Glomerular endothelial cell (primary cell): Measurements from ENCODE around the gene ACTG2. TPM values are rescaled to one million over a fixed set of nuclear protein-coding genes. Genes with fewer than 3 reads are reported as not detected.
"Not testable (repeated sequence)": the region's sequence is repeated elsewhere in the genome, so short reads cannot be mapped to it uniquely, and the experiment has no call there.

Source experiments
- DNase-seq: peaks from one replicate; pipeline ENCODE4 v3.0.0-alpha.2; 2011; ENCODE audit warnings: low read depth, low spot score; ENCODE audit errors: extremely low read depth
- total RNA-seq: library from RNA; depleted of rRNA; stranded (reverse); fragments of >200 nt; gene quantifications from 2 replicates; pipeline ENCODE4 v1.2.3, GENCODE V29; 2015

Gene ACTG2
- total RNA-seq, 1 donor from 2014 or later: 1.6 TPM

DNA sequence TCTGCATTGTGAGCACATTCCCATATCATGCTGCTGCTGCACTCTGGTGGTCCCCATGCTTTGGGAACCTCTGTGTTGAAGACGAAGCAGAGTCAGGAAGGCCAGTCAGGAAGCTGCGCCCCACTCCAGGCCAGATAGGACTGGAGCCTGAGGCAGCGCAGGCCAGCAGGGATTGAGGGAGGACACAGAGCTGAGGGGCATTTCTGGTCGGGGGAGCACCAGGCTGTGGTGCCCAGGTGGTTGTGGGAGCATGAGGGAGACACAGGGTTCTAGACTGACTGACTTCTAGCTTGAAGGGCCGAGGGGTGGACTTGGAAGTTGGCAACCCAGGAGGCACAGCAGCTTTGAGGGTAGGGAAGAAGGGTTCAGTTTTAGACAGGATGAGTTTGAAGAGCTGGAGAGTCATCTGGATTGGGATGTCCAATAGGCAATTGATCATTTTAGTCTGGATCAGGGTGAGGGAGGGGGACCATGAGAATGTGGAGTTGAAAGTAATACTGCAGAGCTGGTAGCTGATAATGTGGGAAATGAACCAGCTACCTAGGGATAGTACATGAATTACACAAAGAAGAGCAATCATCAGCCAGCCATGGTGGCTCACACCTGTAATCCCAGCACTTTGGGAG is 1.4 kb upstream of the ACTG2 start:
- no peak for DNase-seq

DNA sequence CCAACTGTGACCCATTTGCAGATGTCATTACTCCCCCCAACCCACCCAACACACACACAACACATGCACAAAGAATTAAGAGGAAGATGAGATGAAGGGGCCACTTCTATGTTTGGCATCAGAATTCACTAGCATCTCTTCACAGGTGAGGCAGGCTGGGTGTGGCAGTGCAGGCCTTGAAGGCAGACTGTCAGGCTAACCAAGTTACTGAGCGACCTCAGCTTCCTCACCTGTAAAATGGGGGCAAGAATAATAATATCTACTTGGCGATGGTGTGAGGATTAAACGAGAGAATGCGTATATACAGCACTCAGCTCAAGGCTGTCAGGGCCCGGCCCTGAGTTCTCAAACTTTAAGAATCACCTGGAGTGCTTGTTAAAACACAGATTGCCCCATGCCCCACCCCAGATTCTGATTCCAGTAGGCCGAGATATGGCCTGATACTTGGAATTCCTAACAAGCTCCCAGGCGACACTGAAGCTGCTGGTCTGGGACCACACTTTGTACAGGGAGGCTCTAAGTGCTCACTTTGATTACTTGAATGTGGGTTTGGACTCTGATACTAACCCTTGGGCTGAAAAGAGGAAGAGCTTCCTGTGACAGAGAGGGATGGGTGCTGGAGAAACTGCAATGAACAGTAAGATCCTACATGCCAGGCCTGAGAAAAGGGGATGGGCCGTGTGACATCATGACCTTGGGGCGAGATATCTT is 1.1 kb downstream of the ACTG2 start:
- DNase-seq: no peak

DNA sequence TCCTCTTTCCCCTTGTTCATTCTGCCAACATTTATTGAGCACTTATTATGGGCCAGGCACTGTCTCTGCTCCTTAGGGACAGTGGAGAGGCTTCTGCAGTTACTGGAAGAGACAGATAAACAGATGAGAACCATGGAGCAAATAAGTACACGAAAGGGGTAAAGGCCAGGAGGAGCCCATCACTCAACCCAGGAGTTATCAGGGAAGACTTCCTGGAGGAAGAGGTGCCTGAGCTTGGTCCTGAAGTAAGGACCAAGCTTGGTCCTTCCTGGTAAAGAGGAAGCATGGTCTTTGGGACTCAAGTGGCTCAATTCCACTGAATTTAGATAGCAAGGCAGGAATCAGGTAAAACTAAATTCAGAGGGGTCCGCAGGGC is 1.7 kb downstream of the ACTG2 start:
- DNase-seq: no peak

DNA sequence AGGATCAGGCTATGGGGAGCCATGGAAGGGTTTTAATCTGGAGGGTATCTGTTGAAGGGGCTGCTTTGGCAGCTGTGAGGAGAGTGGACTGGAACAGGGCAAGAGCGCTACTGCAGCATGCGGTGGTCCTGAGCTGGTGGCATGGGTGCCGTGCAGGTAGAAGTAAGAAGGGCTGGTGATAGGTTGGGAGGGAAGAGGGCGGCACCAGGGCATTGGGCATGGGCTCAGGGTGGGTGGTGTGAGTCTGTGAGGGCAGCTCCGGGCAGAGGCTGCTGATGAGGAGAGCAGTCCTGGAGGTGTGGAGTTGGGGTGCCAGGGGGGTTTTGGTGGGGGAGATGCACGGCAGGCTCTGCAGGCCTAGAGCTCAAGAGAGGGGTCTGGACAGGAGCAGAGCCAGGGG is 2.1 kb downstream of the ACTG2 start:
- DNase-seq: no peak

DNA sequence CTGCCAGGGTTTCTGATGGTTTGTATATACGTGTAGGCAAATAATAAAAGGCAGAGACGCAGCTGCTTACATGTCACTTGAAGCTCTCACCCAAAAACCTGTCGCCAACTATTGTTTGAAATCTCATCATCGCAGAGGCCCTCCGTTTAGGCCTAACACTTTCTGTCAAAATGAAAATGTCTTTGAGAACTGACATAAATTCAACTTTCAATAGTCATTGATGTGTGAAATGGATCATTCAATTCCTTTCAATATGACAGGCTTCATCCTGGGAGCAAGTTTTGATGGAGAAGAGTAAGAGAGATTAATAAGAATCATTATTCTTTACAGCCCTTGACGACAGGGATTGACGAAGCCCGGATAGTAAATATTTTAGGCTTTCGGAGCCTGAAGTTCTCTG is 2.7 kb downstream of the ACTG2 start:
- no peak for DNase-seq

DNA sequence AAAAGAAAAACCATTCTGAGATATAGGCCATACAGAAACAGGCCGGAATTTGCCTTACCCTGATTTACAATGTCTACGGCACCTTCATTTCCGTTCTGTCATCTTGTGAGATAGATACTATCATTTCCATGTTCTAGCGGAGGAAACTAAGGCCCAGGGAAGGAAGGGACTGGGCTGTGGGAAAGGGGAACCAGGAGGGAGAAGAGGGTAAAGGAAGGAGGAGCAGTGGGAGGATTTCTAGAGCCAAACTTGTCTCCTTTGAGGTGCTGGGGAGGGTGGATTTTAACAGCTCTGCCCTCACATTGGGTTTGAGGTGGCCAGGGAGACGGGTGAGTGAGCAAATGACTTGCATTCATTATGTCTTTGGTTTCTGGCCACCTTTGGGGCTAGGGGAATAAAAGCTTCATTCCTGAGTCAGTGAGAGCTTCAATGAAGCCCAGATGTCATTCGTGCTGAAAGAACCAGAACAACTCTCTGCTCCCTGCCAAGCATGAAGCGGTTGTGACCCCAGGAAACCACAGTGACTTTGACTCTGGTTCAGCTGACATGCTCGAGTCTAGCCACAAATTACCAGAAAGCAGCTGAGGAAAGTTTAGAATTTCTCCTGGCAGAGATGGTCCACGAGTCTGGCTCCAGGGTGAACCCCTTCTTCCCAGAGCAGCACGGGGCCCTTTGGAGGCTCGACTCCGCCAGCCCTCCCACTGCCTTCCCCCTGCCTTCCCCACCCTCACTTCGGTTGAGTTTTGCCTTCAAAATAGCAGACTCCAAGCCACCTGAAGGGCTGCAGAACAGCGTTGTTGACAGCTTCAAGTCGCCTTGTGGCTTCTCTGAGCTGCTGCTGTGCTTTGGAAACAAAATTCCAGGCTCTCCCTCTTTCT is 3.8 kb downstream of the ACTG2 start:
- no peak for DNase-seq

DNA sequence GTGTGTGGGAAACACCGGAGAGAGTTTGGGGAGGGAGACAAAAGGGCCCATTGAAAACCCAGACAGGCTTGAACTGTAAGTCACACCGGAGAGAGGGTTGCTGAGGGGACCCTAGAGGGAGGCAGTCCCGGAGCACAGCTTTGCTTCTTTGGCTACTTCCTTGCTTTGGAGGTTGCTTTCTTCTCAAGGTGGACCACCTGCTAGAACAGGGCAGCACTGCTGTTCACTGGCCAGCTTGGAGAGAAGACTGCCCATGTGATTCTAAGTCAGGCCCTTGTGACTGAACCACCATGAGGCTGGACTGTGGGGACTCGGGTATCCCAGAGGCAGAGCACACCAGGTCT is 4.4 kb downstream of the ACTG2 start:
- DNase-seq: no peak

DNA sequence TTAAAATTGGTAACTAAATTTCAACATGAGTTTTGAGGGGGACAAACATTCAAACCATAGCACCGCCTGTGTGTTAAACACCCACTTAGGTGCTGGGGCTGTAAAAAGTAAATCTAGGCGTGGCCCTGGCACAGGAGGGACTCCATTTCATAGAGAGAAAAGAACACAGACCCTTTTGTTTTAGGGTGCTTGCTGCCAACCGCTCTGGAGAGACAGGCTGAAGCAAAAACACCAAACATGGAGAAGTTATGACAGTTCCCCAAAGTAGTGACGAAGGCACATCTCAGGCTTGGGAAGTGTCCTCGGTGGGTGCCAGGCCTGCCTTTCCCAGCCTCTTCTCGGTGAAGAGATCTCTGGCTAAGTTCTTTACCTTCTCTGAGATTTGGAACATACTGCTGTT is 5.1 kb downstream of the ACTG2 start:
- DNase-seq: no peak

DNA sequence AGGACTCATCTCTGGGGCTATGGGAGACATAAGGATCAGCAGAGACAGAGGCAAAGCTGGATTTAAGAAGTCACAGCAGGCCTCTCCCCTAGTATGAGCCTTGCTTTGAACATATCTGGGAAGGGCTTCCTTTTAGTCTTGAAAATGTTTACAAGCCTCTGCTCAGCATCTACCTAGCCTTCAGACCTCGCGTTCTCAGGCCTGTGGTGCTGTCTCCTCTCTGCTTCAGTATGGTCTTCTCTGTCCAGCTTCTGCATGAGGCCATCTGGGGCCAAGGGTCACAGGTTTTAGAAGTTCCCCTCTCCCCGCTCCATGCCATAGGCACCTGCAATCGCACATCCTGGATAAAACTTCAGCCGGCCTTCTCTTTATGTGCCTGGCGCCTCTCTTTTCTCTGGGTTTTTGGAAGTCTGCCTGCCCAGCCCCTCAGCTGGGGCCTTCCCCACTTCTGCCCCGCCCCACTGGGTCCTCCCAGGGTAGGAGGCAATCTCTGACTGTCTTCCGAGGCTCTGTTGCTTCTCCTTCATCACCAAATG is 7.1 kb downstream of the ACTG2 start:
- no peak for DNase-seq

DNA sequence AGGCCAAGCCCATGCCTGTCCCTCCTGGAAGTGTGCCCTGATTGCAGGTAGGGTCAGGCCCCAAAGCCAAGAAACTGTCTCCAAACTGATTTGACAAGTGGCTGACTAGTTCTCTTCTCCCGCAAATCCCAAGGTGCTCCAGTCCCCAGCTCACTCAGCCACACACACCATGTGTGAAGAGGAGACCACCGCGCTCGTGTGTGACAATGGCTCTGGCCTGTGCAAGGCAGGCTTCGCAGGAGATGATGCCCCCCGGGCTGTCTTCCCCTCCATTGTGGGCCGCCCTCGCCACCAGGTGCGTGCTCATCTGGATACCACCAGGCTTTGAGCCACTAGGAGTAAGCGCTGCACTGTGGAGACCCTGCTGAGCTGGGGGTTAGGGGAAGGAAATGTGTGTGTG is 8.3 kb downstream of the ACTG2 start:
- DNase-seq: no peak

DNA sequence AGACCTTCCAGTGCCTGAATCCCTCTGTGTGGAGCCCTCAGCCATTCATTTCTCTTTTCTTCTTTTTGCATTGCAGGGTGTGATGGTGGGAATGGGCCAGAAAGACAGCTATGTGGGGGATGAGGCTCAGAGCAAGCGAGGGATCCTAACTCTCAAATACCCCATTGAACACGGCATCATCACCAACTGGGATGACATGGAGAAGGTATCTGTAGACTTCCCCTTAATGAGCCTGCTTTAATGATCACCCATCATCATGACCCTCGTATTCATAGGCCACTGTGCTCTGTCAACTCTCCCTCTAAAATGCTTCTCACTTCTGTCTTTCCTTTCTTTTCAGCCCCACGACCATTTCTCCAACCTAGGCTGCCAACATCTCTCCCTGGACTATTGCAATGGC is 9.5 kb downstream of the ACTG2 start:
- DNase-seq: no peak

DNA sequence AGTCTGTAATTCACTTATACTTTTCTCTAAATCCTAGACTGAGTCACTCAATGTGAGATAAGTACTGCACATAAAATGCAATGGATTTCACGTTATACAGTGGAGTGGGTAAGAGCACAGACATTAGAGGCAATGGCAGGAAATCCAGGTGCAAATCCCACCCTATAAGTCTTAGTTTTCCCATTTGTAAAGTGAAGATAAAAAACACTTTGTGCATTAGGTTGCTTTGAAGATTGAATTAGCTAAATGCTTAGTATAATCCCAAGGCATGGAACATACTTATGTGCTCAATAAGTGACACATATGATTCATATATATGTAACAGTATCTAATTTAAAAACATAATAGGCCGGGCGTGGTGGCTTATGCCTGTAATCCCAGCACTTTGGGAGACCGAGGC is 10.5 kb downstream of the ACTG2 start:
- DNase-seq: no peak

DNA sequence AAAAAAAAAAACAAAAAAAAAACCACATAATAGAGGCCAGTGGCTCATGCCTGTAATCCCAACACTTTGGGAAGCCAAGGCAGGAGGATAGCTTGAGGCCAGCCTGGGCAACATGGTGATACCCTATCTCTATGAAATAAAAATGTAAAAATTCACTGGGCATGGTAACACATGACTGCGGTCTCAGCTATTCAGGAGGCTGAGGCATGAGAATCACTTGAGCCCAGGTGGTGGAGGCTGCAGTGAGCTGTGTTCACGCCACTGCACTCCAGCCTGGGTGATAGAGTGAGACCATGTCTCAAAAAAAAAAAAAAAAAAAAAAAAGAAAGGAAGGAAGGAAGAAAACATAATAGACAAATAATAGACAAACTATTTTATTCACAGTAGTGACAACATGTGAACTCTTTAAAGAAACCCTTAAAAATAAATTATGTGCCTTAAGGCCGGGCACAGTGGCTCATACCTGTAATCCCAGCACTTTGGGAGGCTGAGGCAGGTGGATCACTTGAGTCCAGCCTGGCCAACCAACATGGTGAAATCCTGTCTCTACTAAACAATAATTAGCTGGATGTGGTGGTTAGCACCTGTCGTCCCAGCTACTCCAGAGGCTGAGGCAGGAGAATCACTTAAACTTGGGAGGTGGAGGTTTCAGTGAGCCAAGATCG is 11.3 kb downstream of the ACTG2 start:
- not testable (repeated sequence) for DNase-seq

DNA sequence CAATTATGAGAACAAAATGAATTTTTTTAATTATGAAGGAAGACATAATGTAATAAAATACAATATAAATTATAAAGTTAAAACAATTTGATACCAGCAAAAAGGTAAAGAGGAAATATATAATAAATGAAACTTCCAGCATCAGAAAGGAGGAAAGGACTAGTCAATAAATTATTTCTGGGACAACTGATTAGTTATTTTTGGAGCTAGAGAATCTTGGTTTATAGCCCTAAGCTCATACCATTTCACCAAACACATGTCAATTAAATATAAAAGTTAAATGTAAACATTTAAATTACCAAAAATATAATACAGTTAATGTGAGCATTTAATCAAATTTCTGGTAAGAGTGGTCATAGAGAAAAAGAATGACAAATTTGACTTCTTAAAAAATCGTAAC is 12.1 kb downstream of the ACTG2 start:
- DNase-seq: no peak

DNA sequence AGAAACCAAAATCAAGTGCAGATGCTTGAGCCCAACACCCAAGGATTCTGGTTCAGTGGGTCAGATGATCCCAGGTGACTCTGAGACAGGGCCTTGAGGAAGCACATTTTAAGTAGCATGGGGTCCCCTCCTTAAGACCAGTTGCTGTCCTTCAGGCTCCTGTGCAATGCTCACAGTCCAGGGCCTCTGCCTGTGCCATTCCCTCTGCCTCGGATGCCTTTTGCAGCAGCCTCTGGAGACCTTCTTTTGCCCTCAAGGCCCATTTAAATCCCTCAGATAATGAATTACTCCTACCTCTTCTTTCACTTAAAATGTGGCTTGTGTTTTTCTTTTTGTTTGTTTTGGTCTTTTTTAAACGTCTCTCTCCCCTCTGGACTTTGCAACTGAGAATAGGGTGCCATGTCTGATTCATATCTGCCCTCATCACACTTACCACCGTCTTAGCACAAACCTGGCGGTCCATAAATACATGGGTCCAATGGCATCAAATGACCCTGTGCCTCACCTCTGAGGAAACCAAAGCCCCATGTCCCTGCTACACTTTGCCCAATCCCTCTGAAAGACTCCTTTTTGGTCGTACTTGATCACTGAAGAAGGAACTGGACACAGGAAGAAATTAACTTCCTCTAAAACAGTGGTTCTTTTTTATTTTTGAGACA is 14.2 kb downstream of the ACTG2 start:
- no peak for DNase-seq

DNA sequence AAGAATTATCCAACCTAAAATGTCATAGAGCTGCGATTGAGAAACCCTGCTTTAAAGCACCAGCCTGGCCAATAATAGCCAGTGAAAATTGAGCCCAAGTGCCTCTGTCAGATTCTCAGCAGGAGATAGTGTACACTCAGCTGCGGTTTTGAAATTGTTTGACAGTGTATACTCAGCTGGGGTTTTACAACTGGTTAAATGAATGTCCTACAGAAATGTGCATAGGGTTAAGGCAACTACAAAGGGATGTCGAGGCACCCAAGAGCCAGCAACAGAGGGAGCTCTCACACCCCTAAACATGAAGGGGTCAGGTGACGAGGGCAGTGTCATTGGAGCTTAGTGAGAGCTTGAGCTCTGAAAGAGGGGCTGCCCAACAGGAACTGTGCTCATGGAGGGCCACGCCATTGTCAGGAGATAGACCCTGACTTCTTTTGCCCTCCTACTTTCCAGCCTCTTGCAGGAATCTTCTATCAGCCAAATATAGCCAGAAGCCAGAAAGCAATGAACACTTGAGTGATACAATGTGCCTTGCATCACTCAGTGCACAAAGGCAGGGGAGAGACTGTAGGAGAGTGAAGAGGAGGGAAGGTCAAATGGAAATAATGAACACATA is 15.1 kb downstream of the ACTG2 start:
- DNase-seq: no peak

DNA sequence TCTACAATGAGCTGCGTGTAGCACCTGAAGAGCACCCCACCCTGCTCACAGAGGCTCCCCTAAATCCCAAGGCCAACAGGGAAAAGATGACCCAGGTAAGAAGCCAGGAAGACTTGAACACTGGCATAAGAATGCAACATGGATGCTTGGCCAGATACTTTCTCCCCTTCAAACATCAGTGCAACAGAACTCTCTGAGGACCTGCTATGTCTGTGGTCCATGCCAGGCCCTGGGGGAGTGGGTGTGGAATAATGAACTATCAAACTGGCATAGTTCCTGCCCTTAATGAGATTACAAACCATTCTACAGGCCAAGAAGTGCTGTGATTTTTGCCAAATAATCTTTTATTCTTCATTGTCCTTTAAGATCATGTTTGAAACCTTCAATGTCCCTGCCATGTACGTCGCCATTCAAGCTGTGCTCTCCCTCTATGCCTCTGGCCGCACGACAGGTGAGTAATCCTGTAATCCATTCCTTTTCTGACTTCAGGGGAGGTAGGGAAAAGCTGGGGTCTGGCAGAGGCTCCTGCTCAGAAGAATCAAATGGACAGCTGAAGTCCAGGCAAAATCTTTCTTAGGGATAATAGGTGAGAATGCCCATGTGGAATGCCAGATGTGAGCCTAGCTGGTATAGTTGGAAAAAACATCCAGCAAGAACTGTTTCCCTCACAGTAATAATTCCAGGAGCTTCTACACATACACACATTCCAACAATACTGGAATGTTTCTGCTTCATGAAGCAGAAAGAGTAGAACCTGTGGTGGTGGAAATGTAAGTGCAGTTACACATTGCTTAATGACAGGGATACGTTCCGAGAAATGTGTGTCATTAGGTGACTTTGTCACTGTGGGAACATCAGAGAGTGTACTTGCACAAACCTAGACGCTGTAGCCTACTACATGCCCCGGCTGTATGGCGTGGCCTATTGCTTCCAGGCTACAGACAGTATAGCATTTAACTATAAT is 16.2 kb downstream of the ACTG2 start:
- no peak for DNase-seq

DNA sequence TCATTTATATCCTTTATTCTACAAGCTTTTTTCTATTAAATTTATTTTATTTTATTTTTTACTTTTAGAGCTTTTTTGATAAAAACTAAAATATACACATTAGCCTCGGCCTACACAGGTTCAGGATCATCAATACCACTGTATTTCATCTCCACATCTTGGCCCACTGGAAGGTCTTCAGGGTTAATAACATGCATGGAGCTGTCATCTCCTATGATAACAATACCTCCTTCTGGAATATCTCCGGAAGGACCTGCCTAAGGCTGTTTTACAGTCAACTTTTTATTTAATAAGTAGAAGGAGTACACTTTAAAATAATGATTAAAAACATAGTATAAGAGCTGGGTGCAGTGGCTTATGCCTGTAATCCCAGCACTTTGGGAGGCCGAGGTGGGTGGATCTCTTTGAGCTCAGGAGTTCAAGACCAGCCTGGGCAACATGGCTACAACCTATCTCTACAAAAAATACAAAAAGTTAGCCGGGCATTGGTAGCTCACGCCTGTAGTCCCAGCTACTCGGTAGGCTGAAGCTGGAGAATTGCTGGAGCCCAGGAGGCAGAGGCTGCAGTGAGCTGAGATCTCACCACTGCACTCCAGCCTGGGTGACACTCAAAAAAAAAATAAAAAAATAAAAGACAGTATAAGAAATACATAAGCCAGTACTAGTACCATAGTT is 18.2 kb downstream of the ACTG2 start:
- DNase-seq: no peak
